HepG2 (cell line): ENCODE results near the gene ARHGEF12. TPM values are rescaled to one million over a fixed set of nuclear protein-coding genes. Genes with fewer than 3 reads are reported as not detected.
A peak's percentile ranks its signal among the peaks of the same experiment; 100 is the strongest.

Experiments
- BRCA1 ChIP-seq: sonication (generic); formaldehyde crosslinking; IDR thresholded peaks from 2 replicates; pipeline ENCODE4 v1.4.0; 2020; ENCODE audit warnings: missing genetic modification reagents
- FOSL2 ChIP-seq: sonication (generic); formaldehyde crosslinking; IDR thresholded peaks from 2 replicates; pipeline ENCODE4 v1.4.0; 2020; ENCODE audit warnings: missing genetic modification reagents
- GMEB1 ChIP-seq: sonication (generic); formaldehyde crosslinking; IDR thresholded peaks from 2 replicates; pipeline ENCODE4 v1.5.1; 2020; ENCODE audit warnings: missing genetic modification reagents, mild to moderate bottlenecking, borderline replicate concordance
- HNRNPK ChIP-seq: fragments of 200-400 bp; formaldehyde crosslinking; IDR thresholded peaks from 2 replicates; pipeline ENCODE4 v1.6.1; 2018; ENCODE audit warnings: low read length, low read depth, moderate library complexity, mild to moderate bottlenecking; ENCODE audit not compliant: poor library complexity, severe bottlenecking
- IKZF1 ChIP-seq: fragments of 450-650 bp; IDR thresholded peaks from 2 replicates; pipeline ENCODE4 v1.7.1; 2016
- MAZ ChIP-seq, 2 experiments: sonication (generic) in 1 of 2; formaldehyde crosslinking in 1 of 2; IDR thresholded peaks; 2 replicates each; pipeline versions ENCODE4 v1.5.0 to v1.6.1; 2012 to 2020; ENCODE audit warnings: low read depth in 2 of 2, mild to moderate bottlenecking in 2 of 2, borderline replicate concordance in 1 of 2, improper control_type of control experiment in 1 of 2, low read length in 1 of 2, missing genetic modification reagents in 1 of 2, moderate library complexity in 1 of 2
- PHB2 ChIP-seq: fragments of 450-650 bp; IDR thresholded peaks from 2 replicates; pipeline ENCODE4 v1.6.1; 2018; ENCODE audit not compliant: partially characterized antibody
- RARG ChIP-seq: sonication (generic); formaldehyde crosslinking; IDR thresholded peaks from 2 replicates; pipeline ENCODE4 v1.4.0; 2020; ENCODE audit warnings: low read depth, mild to moderate bottlenecking, missing genetic modification reagents
- REST ChIP-seq, 2 experiments: IDR thresholded peaks; 2 replicates each; pipeline ENCODE4 v1.6.1; 2011 to 2012; ENCODE audit warnings: low read length in 2 of 2, borderline replicate concordance in 1 of 2, low read depth in 1 of 2, mild to moderate bottlenecking in 1 of 2, moderate library complexity in 1 of 2
- SMC3 ChIP-seq: IDR thresholded peaks from 2 replicates; pipeline ENCODE4 v1.6.1; 2011; ENCODE audit warnings: low read length, improper control_type of control experiment
- SNRNP70 ChIP-seq: fragments of 200-400 bp; formaldehyde crosslinking; IDR thresholded peaks from 2 replicates; pipeline ENCODE4 v1.6.1; 2017; ENCODE audit warnings: mild to moderate bottlenecking, low read depth, low read length, moderate library complexity
- TRIM22 ChIP-seq: fragments of 450-650 bp; IDR thresholded peaks from 2 replicates; pipeline ENCODE4 v1.6.1; 2017
- ZBTB39 ChIP-seq: sonication (generic); formaldehyde crosslinking; IDR thresholded peaks from 2 replicates; pipeline ENCODE4 v1.5.0; 2020; ENCODE audit warnings: missing genetic modification reagents
- ZNF138 ChIP-seq: sonication (generic); formaldehyde crosslinking; IDR thresholded peaks from 2 replicates; pipeline ENCODE4 v1.5.0; 2020; ENCODE audit warnings: mild to moderate bottlenecking, low read depth, missing genetic modification reagents
- ZNF354B ChIP-seq: sonication (generic); formaldehyde crosslinking; IDR thresholded peaks from 2 replicates; pipeline ENCODE4 v1.8.0; 2022; ENCODE audit warnings: mild to moderate bottlenecking, missing genetic modification reagents
- ZNF615 ChIP-seq: sonication (generic); formaldehyde crosslinking; IDR thresholded peaks from 2 replicates; pipeline ENCODE4 v1.5.0; 2020; ENCODE audit warnings: mild to moderate bottlenecking, missing genetic modification reagents, borderline replicate concordance
- ZNF766 ChIP-seq: sonication (generic); formaldehyde crosslinking; IDR thresholded peaks from 2 replicates; pipeline ENCODE4 v1.5.0; 2020; ENCODE audit warnings: missing genetic modification reagents, borderline replicate concordance
- ZNF776 ChIP-seq: sonication (generic); formaldehyde crosslinking; IDR thresholded peaks from 2 replicates; pipeline ENCODE4 v1.4.0; 2020; ENCODE audit warnings: mild to moderate bottlenecking, missing genetic modification reagents
- polyA plus RNA-seq, 8 experiments: library from polyadenylated mRNA; depleted of rRNA in 3 of 8; stranded (reverse) in 7 of 8; unstranded in 1 of 8; fragments of >200 nt; fragmentation: Illumina TruSeq in 4 of 8; extraction: Trizol in 4 of 8; gene quantifications; 2 replicates each; pipeline versions ENCODE4 v1.2.1 to v1.2.3, GENCODE V29; 2011 to 2016; ENCODE audit warnings: low read depth in 4 of 8, missing spikeins in 1 of 8, mixed read lengths in 1 of 8; ENCODE audit not compliant: insufficient read depth in 1 of 8
- total RNA-seq, 5 experiments: library from RNA; depleted of rRNA; stranded (reverse); fragments of >200 nt; fragmentation: Illumina TruSeq; extraction: Trizol; gene quantifications; 2 replicates each; pipeline ENCODE4 v1.2.3, GENCODE V29; 2016; ENCODE audit warnings: low read depth in 1 of 5

The ARHGEF12 gene
- total and polyA plus RNA-seq, 2 of the 13 experiments (the other 11 are each of a cell fraction or from before 2014, with no cell fraction given) = 17.9 to 54.4 TPM

- TF ChIP-seq ZNF615 (CRISPR knock-in tag) (no peak), BRCA1 (CRISPR knock-in tag) (no peak), ZNF354B (CRISPR knock-in tag) (no peak), MAZ (IDR thresholded peaks at IDR 0.05; ENCODE audit: borderline replicate concordance, low read depth, low read length) (peak; percentile 97; the same call in 1 of the 2 replicates), MAZ (CRISPR knock-in tag; IDR thresholded peaks at IDR 0.05; ENCODE audit: low read depth) (peak; percentile 86), ZBTB39 (no peak), ZNF138 (CRISPR knock-in tag) (peak; percentile 22; the same call in 1 of the 2 replicates), TRIM22 (no peak), SNRNP70 (no peak), ZNF766 (0 out of 2 replicates have a peak, but pooled peaks have one; percentile 14), ZNF776 (no peak), FOSL2 (CRISPR knock-in tag) (peak; percentile 60; the same call in 1 of the 2 replicates), REST (IDR thresholded peaks at IDR 0.05; ENCODE audit: borderline replicate concordance in 1 of 2, low read depth in 1 of 2, low read length in 2 of 2) (peak in 1 of 2 experiments; percentile 67; a peak in 1 of 4 replicates), GMEB1 (CRISPR knock-in tag) (peak; percentile 56; the same call in 1 of the 2 replicates), HNRNPK (peak; percentile 80), PHB2 (no peak), IKZF1 (no peak), RARG (CRISPR knock-in tag) (no peak), SMC3 (no peak)
Measured at GRCh38 chr11:120335908-120336640, at the start of gene ARHGEF12 (continued).
